ENCODE measurements around the gene JADE2.

JADE2 gene

GRCh38 chr5:134586866-134587524, 61.5 kb downstream of the JADE2 start:
- Histone ChIP-seq H3F3A (ENCODE audit: control insufficient read depth, insufficient read depth) (no peaks in the 10 kb centered on the region), H3K9me3 (ENCODE audit: control insufficient read depth, insufficient read depth, low read length) (no peaks in the 10 kb centered on the region), H4K20me1 (ENCODE audit: control insufficient read depth, insufficient read depth, low read depth, low read length) (no peaks in the 10 kb centered on the region), H3K4me3 (ENCODE audit: low read length) (peak overlapping the region; percentile 40), H3K27me3 (ENCODE audit: control insufficient read depth, low read length) (no peaks in the 10 kb centered on the region), H3K36me3 (ENCODE audit: control insufficient read depth, low read length) (no peaks in the 10 kb centered on the region), H3K27ac (ENCODE audit: low read depth, low read length) (no peak overlapping the region), H3K79me2 (ENCODE audit: control insufficient read depth, low read length) (no peaks in the 10 kb centered on the region), H3K9me2 (replicated peaks; ENCODE audit: control insufficient read depth, low read length) (no peaks in the 10 kb centered on the region), H3K4me2 (ENCODE audit: low read length) (peak overlapping the region; percentile 59), H3K4me1 (ENCODE audit: control insufficient read depth, low read length) (peaks cover 7% of the 10 kb centered on the region)
- TF ChIP-seq EZH2phosphoT487 (IDR thresholded peaks at IDR 0.05; ENCODE audit: borderline replicate concordance, low read length): no peak
- TF ChIP-seq CTCF (IDR thresholded peaks at IDR 0.05; ENCODE audit: low read depth, low read length, poor library complexity, severe bottlenecking): peak; percentile 99

DNA sequence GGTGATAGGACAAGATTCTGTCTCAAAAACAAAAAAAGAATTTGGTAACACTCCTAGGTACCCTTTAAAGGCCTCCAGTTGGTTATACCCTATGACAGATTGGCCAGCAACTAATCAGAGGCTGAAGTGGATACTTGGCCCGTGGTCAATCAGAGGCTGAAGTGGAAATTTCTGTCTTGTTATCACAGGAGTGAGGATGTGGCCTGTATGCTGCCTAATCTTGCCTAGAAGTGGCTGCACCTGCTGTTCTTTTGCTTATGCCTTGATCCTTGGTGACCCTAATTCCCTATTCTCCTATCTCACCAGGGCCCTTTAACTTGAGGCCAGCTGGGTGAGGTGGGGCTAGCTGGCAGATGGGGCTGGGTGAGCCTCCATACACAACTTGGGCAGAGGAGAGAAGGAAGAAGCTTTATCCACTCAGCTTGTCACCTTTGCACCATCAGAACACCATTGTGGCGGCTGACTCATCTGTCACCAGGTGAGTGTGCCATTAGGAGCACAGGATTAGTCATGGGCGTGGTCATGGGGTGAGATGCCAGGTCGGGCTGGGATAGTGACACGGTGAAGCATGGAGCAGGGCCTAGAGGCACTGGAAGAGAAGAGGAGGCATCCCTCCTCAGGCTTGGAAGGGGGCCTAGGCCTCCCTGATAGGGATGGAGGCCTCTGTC, 65.7 kb downstream of the JADE2 start:
- H3K9me3 ChIP-seq (ENCODE audit: control insufficient read depth, insufficient read depth, low read length): no peaks in the 10 kb centered on the region
- peaks cover 7% of the 10 kb centered on the region for H3K4me1 ChIP-seq (ENCODE audit: control insufficient read depth, low read length)
- no peak overlapping the region for H3K27ac ChIP-seq (ENCODE audit: low read depth, low read length)
- TF ChIP-seq CTCF (IDR thresholded peaks at IDR 0.05; ENCODE audit: low read depth, low read length, poor library complexity, severe bottlenecking) (no peak), EZH2phosphoT487 (IDR thresholded peaks at IDR 0.05; ENCODE audit: borderline replicate concordance, low read length) (no peak)
- no peaks in the 10 kb centered on the region for H3K27me3 ChIP-seq (ENCODE audit: control insufficient read depth, low read length)
- H3F3A ChIP-seq (ENCODE audit: control insufficient read depth, insufficient read depth): no peaks in the 10 kb centered on the region
- no peak overlapping the region for H3K4me3 ChIP-seq (ENCODE audit: low read length)
- no peaks in the 10 kb centered on the region for H3K9me2 ChIP-seq (replicated peaks; ENCODE audit: control insufficient read depth, low read length)
- no peaks in the 10 kb centered on the region for H3K79me2 ChIP-seq (ENCODE audit: control insufficient read depth, low read length)
- H3K4me2 ChIP-seq (ENCODE audit: low read length): no peak overlapping the region
- no peaks in the 10 kb centered on the region for H3K36me3 ChIP-seq (ENCODE audit: control insufficient read depth, low read length)
- no peaks in the 10 kb centered on the region for H4K20me1 ChIP-seq (ENCODE audit: control insufficient read depth, insufficient read depth, low read depth, low read length)

DNA sequence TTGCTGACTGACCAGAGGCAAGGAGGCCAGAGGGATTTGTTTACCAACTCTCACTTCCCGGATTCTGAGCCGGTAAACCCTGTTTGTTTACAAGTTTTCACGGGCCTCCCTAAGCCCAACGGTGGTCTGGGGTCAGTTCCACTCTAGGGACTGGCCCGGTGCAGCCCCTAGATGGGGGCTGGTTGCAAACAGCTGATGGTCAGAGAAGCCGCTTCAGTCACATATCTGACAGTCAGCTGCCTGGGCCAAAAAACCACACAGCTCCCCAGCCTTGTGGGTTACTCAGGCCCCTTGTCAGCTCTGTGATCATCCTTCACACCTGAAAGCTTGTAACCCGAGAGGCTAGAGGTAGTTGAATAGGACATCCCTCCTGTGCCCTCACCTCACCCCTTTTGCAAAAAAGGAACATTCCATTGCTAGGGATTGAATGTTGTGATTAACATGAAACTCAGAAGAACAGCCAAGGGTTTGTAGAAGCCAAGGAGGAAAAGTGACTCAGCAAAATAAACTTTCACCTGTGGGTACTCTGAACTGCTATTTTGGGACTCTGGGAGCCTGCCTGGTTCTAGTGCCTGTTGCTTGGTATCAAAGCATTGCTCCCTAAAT, 66.8 kb downstream of the JADE2 start:
- Histone ChIP-seq H3K9me3 (ENCODE audit: control insufficient read depth, insufficient read depth, low read length) (no peaks in the 10 kb centered on the region), H3K9me2 (replicated peaks; ENCODE audit: control insufficient read depth, low read length) (no peaks in the 10 kb centered on the region), H3K4me2 (ENCODE audit: low read length) (no peak overlapping the region), H4K20me1 (ENCODE audit: control insufficient read depth, insufficient read depth, low read depth, low read length) (no peaks in the 10 kb centered on the region), H3K79me2 (ENCODE audit: control insufficient read depth, low read length) (no peaks in the 10 kb centered on the region), H3K27ac (ENCODE audit: low read depth, low read length) (no peak overlapping the region), H3K4me1 (ENCODE audit: control insufficient read depth, low read length) (no peaks in the 10 kb centered on the region; the same call in 1 of the 2 replicates), H3K36me3 (ENCODE audit: control insufficient read depth, low read length) (no peaks in the 10 kb centered on the region), H3K27me3 (ENCODE audit: control insufficient read depth, low read length) (no peaks in the 10 kb centered on the region), H3K4me3 (ENCODE audit: low read length) (no peak overlapping the region), H3F3A (ENCODE audit: control insufficient read depth, insufficient read depth) (no peaks in the 10 kb centered on the region)
- no peak for TF ChIP-seq CTCF (IDR thresholded peaks at IDR 0.05; ENCODE audit: low read depth, low read length, poor library complexity, severe bottlenecking)
- TF ChIP-seq EZH2phosphoT487 (IDR thresholded peaks at IDR 0.05; ENCODE audit: borderline replicate concordance, low read length): no peak

Measured in DOHH2 (cell line).